ENCODE data around the gene SYNC.

- TF ChIP-seq POLR2AphosphoS5 (IDR thresholded peaks at IDR 0.05) (no peak), POLR2A (IDR thresholded peaks at IDR 0.05; ENCODE audit: low read depth) (no peak)
These were observed 43.0 kb downstream of the SYNC start for GRCh38 chr1:32659581-32659980.

Measured in esophagus muscularis mucosa (tissue), 2 donors.